Upper lobe of right lung (tissue), 1 donor: Measurements from ENCODE around the gene ADAM22. TPM values are rescaled to one million over a fixed set of nuclear protein-coding genes. Genes with fewer than 3 reads are reported as not detected.
"Not testable (repeated sequence)": the region's sequence is repeated elsewhere in the genome, so short reads cannot be mapped to it uniquely, and the experiment has no call there.

Source experiments
- ATAC-seq: fragments of 200-7000 bp; cut with Tn5 transposase; one replicate; pipeline ENCODE4 v1.9.1; 2020; ENCODE audit warnings: mild to moderate bottlenecking, moderate library complexity
- DNase-seq: peaks from one replicate; pipeline ENCODE4 v3.0.0-alpha.2; 2020
- H3K27ac ChIP-seq: fragments of 200-600 bp; one replicate; pipeline ENCODE4 v1.8.0; 2022
- H3K27me3 ChIP-seq: fragments of 200-600 bp; one replicate; pipeline ENCODE4 v1.8.0; 2022; ENCODE audit warnings: mild to moderate bottlenecking
- H3K36me3 ChIP-seq: fragments of 200-600 bp; one replicate; pipeline ENCODE4 v1.8.0; 2022
- H3K4me1 ChIP-seq: fragments of 200-600 bp; one replicate; pipeline ENCODE4 v1.8.0; 2022
- H3K4me3 ChIP-seq: fragments of 200-600 bp; one replicate; pipeline ENCODE4 v1.8.0; 2022; ENCODE audit warnings: mild to moderate bottlenecking
- H3K9me3 ChIP-seq: fragments of 200-600 bp; one replicate; pipeline ENCODE4 v1.8.0; 2022
- intact Hi-C: fragments of 100-400 bp; cut with DNase I; formaldehyde crosslinking; loops from one replicate; pipeline ENCODE4 v1.11.0; 2022
- total RNA-seq: library from RNA; stranded (reverse); fragmentation: NEBNext Ultra II Directional; extraction: Animal tissue kit (Norgen Biotek cat#: 25700); gene quantifications from one replicate; pipeline ENCODE4 v1.2.1, GENCODE V29; 2021
- TF ChIP-seq, protein P1 (sequence below): fragments of 200-600 bp; IDR thresholded peaks from one replicate; pipeline ENCODE4 v1.8.0; 2022; ENCODE audit warnings: antibody characterized with exemption
- donor health status: DM: no; HTN: yes; CAD: no; lungs with severe emphysema.

ADAM22 gene
- total RNA-seq, 1 donor from 2014 or later, result 4.3 TPM

DNA sequence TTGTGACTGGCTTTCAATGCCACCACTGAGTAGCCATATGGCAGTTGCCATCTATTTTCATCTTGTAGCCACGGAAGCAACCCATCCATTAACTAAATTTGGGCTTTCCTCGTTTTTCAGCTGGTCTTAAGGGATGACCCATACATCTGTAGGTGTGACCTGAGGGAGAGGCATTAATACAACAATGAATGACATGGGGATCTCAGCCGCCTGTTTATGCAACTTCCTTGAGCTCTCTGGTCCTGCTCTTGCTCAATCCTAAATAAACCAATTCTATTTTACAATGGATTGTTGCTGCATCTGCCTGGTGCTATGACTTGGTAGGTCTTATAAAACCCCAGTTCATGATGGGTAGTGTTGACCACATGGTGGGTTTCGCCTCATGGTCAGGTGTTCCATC is 21.9 kb upstream of the ADAM22 start:
- H3K4me3 ChIP-seq, result no peak overlapping the region
- no peaks in the 10 kb centered on the region for H3K36me3 ChIP-seq
- DNase-seq, result no peak
- H3K9me3 ChIP-seq, result no peaks in the 10 kb centered on the region
- ATAC-seq, result no peak
- H3K27ac ChIP-seq, result no peak overlapping the region
- TF ChIP-seq, protein P1, sequence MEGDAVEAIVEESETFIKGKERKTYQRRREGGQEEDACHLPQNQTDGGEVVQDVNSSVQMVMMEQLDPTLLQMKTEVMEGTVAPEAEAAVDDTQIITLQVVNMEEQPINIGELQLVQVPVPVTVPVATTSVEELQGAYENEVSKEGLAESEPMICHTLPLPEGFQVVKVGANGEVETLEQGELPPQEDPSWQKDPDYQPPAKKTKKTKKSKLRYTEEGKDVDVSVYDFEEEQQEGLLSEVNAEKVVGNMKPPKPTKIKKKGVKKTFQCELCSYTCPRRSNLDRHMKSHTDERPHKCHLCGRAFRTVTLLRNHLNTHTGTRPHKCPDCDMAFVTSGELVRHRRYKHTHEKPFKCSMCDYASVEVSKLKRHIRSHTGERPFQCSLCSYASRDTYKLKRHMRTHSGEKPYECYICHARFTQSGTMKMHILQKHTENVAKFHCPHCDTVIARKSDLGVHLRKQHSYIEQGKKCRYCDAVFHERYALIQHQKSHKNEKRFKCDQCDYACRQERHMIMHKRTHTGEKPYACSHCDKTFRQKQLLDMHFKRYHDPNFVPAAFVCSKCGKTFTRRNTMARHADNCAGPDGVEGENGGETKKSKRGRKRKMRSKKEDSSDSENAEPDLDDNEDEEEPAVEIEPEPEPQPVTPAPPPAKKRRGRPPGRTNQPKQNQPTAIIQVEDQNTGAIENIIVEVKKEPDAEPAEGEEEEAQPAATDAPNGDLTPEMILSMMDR, result no peak
- intact Hi-C loops, result no loop called here
- H3K4me1 ChIP-seq, result no peaks in the 10 kb centered on the region
- H3K27me3 ChIP-seq, result no peaks in the 10 kb centered on the region

DNA sequence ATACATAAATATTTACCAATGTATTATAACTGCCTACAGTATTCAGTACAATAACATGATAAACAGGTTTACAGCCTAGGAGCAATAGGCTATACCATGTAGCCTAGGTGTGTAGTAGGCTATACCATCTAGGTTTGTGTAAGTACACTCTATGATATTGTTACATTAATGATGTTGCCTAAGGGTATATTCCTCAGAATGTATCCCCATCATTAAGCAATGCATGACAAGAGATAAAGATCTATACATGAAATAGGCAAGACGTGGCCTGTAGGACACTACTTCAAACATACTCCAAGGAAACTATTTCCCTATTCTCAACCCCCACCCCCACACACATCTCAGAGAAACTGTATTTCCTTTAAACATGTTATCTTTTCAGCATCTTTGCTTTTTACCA is 15.3 kb upstream of the ADAM22 start:
- intact Hi-C loops, result no loop called here
- ATAC-seq, result no peak
- Histone ChIP-seq H3K4me3 (no peak overlapping the region), H3K4me1 (no peaks in the 10 kb centered on the region), H3K27me3 (no peaks in the 10 kb centered on the region), H3K27ac (no peak overlapping the region), H3K9me3 (no peaks in the 10 kb centered on the region), H3K36me3 (no peaks in the 10 kb centered on the region)
- TF ChIP-seq, protein P1, result no peak
- DNase-seq, result no peak

GRCh38 chr7:87919875-87920274 is 14.2 kb upstream of the ADAM22 start:
- intact Hi-C loops, result no loop called here
- TF ChIP-seq, protein P1, result no peak
- Histone ChIP-seq H3K4me1 (no peaks in the 10 kb centered on the region), H3K27ac (no peak overlapping the region), H3K4me3 (no peak overlapping the region), H3K9me3 (no peaks in the 10 kb centered on the region), H3K36me3 (no peaks in the 10 kb centered on the region), H3K27me3 (no peaks in the 10 kb centered on the region)
- ATAC-seq, result no peak
- no peak for DNase-seq

- Histone ChIP-seq H3K27ac (no peak overlapping the region), H3K27me3 (no peaks in the 10 kb centered on the region), H3K9me3 (no peaks in the 10 kb centered on the region), H3K4me3 (no peak overlapping the region), H3K4me1 (no peaks in the 10 kb centered on the region), H3K36me3 (no peaks in the 10 kb centered on the region)
- intact Hi-C loops, result no loop called here
- ATAC-seq (no peak), DNase-seq (no peak)
- TF ChIP-seq, protein P1, result no peak
Observed at GRCh38 chr7:87920578-87920977, 13.5 kb upstream of the ADAM22 start.

DNA sequence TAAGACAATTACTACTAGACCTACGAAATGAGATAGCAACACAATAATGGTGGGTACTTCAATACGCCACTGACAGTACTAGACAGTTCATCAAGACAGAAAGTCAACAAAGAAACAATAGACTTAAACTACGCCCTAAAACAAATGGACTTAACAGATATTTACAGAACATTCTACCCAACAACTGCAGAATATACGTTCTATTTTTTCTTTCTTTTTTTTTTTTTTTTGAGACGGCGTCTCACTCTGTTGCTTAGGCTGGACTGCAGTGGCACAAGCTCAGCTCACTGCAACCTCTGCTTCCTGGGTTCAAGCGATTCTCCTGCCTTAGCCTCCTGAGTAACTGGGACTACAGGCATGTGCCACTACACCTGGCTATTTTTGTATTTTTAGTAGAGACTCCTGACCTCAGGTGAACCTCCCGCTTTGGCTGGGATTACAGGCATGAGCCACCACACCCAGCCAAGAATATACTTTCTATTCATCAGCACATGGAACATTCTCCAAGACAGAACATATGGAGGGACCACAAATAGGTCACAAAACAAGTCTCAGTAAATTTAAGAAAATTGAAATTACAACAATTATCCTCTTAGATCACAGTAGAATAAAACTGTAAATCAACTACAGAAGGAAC is 11.2 kb upstream of the ADAM22 start:
- H3K36me3 ChIP-seq, H3K9me3 ChIP-seq, DNase-seq, ATAC-seq, intact Hi-C loops, H3K4me1 ChIP-seq, H3K4me3 ChIP-seq, H3K27ac ChIP-seq, H3K27me3 ChIP-seq: not testable (repeated sequence)

DNA sequence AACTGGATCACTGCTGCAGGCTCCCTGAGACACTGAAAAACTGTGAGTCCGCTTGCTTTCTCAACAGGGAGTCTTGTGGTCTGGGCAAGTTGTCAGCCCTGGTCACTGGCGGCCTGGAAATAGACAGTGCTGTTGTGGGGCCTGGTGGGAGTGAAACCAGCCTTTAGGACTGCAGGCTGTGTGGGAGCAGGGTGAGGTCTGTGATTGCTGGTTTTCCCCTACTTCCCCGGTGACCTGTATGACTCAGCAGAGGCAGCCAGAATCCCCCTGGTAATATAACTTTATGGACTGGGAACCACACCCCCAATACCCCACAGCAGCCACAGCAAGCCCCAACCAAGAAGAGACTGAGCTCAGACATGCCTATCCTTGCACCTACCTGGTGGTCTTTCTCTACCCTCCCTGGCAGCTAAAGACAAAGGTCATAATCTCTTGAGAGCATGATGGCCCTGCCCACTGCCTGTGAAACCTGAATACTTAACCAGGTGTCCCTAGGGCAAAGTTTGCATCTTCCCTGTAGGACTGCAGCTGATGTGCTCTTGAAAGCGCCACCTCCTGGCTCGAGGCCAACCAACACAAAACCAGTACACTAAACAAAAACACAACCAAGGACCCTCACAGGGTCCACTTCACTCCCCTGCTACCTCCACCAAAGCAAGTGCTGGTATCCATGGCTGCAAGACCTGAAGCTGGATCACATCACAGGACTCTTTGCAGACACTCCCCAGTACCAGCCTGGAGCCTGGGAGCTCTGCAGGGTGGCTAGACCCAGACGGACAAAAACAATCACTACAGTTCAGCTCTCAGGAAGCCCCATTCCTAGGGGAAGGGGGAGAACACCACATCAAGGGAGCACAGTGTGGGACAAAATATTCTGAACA is 7.2 kb upstream of the ADAM22 start:
- Histone ChIP-seq H3K27ac (no peak overlapping the region), H3K4me1 (no peaks in the 10 kb centered on the region), H3K4me3 (no peak overlapping the region), H3K36me3 (no peaks in the 10 kb centered on the region), H3K27me3 (no peaks in the 10 kb centered on the region), H3K9me3 (no peaks in the 10 kb centered on the region)
- intact Hi-C loops, result no loop called here
- no peak for DNase-seq
- ATAC-seq, result no peak
- TF ChIP-seq, protein P1, result no peak
